Measurements from ENCODE around the gene TCF4. TPM values are rescaled to one million over a fixed set of nuclear protein-coding genes. Genes with fewer than 3 reads are reported as not detected.

The TCF4 gene
- total RNA-seq, 4 donors from 2014 or later: 30.3 to 51.1 (median 40.1) TPM

DNA sequence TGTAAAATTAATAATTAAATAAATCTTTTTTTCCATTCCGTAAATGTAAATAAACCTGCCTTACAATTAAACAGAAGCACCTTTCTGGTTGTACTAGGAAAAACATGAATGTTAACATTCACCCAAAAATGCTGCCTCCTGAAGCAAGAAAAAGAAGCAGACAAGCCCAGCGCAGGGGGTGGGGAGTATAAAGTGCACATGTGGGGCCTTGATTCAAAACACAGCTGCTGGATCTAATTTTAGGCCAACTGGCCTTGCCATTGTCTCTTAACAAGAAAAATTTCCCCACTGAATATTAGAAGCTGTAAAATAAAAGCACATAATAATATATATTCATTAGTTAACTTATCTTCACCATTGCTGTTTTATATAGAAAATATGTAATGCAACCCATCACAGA is 28.3 kb downstream of the TCF4 start:
- 85 to 90% methylated on average over 2 of the region's 2 CpGs for WGBS, 2 donors (ENCODE audit: low coverage in 1 of 2)
- Histone ChIP-seq H3K27me3 (no peaks in the 10 kb centered on the region), H3K4me1 (no peaks in the 10 kb centered on the region), H3K4me3 (no peak overlapping the region), H3K27ac (no peak overlapping the region), H3K9me3 (no peaks in the 10 kb centered on the region), H3K36me3 (no peaks in the 10 kb centered on the region)
- no peak for DNase-seq
- TF ChIP-seq POLR2AphosphoS5 (IDR thresholded peaks at IDR 0.05) (no peak), POLR2A (IDR thresholded peaks at IDR 0.05) (no peak), EP300 (IDR thresholded peaks at IDR 0.05; ENCODE audit: low read depth) (no peak)
- TF ChIP-seq, protein P1, sequence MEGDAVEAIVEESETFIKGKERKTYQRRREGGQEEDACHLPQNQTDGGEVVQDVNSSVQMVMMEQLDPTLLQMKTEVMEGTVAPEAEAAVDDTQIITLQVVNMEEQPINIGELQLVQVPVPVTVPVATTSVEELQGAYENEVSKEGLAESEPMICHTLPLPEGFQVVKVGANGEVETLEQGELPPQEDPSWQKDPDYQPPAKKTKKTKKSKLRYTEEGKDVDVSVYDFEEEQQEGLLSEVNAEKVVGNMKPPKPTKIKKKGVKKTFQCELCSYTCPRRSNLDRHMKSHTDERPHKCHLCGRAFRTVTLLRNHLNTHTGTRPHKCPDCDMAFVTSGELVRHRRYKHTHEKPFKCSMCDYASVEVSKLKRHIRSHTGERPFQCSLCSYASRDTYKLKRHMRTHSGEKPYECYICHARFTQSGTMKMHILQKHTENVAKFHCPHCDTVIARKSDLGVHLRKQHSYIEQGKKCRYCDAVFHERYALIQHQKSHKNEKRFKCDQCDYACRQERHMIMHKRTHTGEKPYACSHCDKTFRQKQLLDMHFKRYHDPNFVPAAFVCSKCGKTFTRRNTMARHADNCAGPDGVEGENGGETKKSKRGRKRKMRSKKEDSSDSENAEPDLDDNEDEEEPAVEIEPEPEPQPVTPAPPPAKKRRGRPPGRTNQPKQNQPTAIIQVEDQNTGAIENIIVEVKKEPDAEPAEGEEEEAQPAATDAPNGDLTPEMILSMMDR (IDR thresholded peaks at IDR 0.05): no peak
- intact Hi-C loops (cut with DNase I; ENCODE audit: low total_unique reads): no loop called here
- in situ Hi-C loops (cut with MboI; ENCODE audit: low pct_ligation_motif_present in 1 of 4, low pct_unique_long_range_greater_than_20kb in 1 of 4, low sequenced_read_pairs in 3 of 4): no loop called here

DNA sequence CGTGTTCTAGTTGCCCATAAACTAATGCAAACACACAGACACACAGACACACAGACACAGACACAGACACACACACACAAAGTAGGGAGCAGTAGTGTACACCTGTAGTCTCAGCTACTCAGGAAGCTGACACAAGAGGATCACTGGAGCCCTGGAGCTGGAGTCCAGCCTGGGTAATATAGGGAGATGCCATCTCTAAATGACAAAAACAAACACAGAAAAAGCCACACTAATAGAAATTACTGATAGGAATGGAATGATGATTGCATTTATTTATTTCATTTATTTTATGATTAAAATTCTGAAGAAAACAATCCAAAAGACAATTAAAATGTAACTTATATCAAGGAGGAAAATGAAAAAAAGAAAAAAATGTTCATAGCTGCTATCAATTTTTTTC is 30.8 kb downstream of the TCF4 start:
- Histone ChIP-seq H3K27me3 (no peaks in the 10 kb centered on the region), H3K27ac (no peak overlapping the region), H3K36me3 (no peaks in the 10 kb centered on the region), H3K9me3 (no peaks in the 10 kb centered on the region), H3K4me3 (no peak overlapping the region), H3K4me1 (no peaks in the 10 kb centered on the region)
- DNase-seq: no peak
- intact Hi-C loops (cut with DNase I; ENCODE audit: low total_unique reads): no loop called here
- 72 to 92% methylated on average over 1 of the region's 1 CpG for WGBS, 2 donors (ENCODE audit: low coverage in 1 of 2)
- in situ Hi-C loops (cut with MboI; ENCODE audit: low pct_ligation_motif_present in 1 of 4, low pct_unique_long_range_greater_than_20kb in 1 of 4, low sequenced_read_pairs in 3 of 4): no loop called here
- TF ChIP-seq POLR2A (IDR thresholded peaks at IDR 0.05) (no peak), POLR2AphosphoS5 (IDR thresholded peaks at IDR 0.05) (no peak), EP300 (IDR thresholded peaks at IDR 0.05; ENCODE audit: low read depth) (no peak)
- TF ChIP-seq, protein P1 (IDR thresholded peaks at IDR 0.05): no peak

DNA sequence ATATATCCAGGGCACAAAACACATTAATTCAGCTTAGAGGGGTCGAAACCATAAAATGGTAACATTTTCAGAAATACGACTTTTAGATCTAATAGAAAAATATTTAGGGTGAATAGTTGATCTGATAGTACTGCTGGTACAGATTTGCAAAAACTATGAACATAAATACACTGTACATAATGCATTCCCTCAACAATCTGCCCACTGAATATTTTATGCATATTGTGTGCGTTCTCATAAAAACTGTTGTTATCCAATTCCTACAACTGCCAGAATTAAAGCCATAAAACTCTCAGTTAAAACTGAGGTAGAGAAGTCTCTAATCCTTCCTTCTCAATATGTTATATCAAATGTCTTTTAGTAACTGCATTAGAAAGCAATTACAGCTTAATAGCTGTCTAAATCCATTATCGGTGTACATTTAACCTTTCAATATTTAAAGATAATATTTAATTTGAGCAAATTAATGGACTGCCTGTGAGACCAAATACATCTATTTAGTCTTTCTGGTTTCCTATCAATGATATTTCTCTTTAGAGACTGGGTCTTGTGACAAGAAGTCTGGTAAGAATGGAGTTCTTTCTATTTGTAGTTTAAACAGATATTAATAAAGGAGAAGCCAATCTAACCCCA is 32.5 kb downstream of the TCF4 start:
- in situ Hi-C loops (cut with MboI; ENCODE audit: low pct_ligation_motif_present in 1 of 4, low pct_unique_long_range_greater_than_20kb in 1 of 4, low sequenced_read_pairs in 3 of 4) (no loop called here), intact Hi-C loops (cut with DNase I; ENCODE audit: low total_unique reads) (no loop called here)
- Histone ChIP-seq H3K27me3 (no peaks in the 10 kb centered on the region), H3K4me1 (no peaks in the 10 kb centered on the region), H3K27ac (no peak overlapping the region), H3K9me3 (no peaks in the 10 kb centered on the region), H3K36me3 (no peaks in the 10 kb centered on the region), H3K4me3 (no peak overlapping the region)
- no peak for DNase-seq
- TF ChIP-seq EP300 (IDR thresholded peaks at IDR 0.05; ENCODE audit: low read depth) (no peak), POLR2AphosphoS5 (IDR thresholded peaks at IDR 0.05) (no peak), POLR2A (IDR thresholded peaks at IDR 0.05) (no peak)
- TF ChIP-seq, protein P1 (IDR thresholded peaks at IDR 0.05): no peak
- WGBS, 2 donors (ENCODE audit: low coverage in 1 of 2): 68 to 89% methylated on average over 4 of the region's 4 CpGs

DNA sequence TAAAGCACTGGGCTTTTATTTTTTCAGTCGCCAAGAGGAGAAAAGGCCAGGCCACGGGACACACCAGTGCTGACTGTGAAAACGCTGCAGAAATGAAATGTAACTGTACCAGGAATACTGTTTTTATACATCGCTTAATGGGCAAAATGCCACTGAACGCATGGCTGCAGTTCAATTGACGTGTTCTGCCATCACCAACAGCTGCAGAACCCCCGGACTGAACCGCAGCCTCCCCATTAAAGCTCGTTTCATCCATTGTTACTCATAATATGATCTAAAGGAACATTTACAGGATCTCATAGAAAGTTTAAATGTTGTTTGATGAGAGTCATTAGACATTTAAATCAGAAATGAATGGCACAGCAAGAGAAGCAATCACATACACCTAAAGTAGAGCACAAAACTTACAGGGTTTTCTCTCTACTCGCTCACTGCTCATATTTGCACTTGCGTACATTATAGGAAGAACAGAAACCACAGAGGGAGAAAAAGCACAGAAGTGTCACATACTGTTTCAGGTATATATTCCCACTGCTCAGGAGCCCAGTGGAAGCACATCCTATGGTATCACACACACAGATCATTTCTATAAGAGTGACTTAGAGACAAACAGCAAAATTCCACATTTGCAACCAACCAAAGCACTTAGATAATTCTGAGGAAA is 35.3 kb downstream of the TCF4 start:
- Histone ChIP-seq H3K4me1 (no peaks in the 10 kb centered on the region), H3K27me3 (no peaks in the 10 kb centered on the region), H3K9me3 (no peaks in the 10 kb centered on the region), H3K36me3 (no peaks in the 10 kb centered on the region), H3K4me3 (no peak overlapping the region), H3K27ac (no peak overlapping the region)
- intact Hi-C loops (cut with DNase I; ENCODE audit: low total_unique reads): no loop called here
- in situ Hi-C loops (cut with MboI; ENCODE audit: low pct_ligation_motif_present in 1 of 4, low pct_unique_long_range_greater_than_20kb in 1 of 4, low sequenced_read_pairs in 3 of 4): no loop called here
- no peak for TF ChIP-seq POLR2AphosphoS5 (IDR thresholded peaks at IDR 0.05)
- no peak for TF ChIP-seq POLR2A (IDR thresholded peaks at IDR 0.05)
- TF ChIP-seq EP300 (IDR thresholded peaks at IDR 0.05; ENCODE audit: low read depth): no peak
- TF ChIP-seq, protein P1 (IDR thresholded peaks at IDR 0.05): no peak
- 83 to 87% methylated on average over 5 to 11 of the region's 11 CpGs for WGBS, 2 donors (ENCODE audit: low coverage in 1 of 2)
- DNase-seq: no peak
